Measurements from ENCODE around the gene PRKAB1. TPM values are rescaled to one million over a fixed set of nuclear protein-coding genes. Genes with fewer than 3 reads are reported as not detected.

The PRKAB1 gene
- total RNA-seq, 1 donor from 2014 or later: 43.0 TPM

GRCh38 chr12:119660076-119660475, 7.9 kb upstream of the PRKAB1 start:
- intact Hi-C loops (cut with micrococcal nuclease): loop anchor here (10.0 kb wide), 3 partner anchors 215 to 1285 kb away; partner anchors contain the start of genes CIT, SUDS3 and TAOK3

GRCh38 chr12:119661882-119662281, 6.1 kb upstream of the PRKAB1 start:
- intact Hi-C loops (cut with micrococcal nuclease): loop anchor here (10.0 kb wide), 3 partner anchors 213 to 1287 kb away; partner anchors contain the start of genes CIT, SUDS3 and TAOK3

DNA sequence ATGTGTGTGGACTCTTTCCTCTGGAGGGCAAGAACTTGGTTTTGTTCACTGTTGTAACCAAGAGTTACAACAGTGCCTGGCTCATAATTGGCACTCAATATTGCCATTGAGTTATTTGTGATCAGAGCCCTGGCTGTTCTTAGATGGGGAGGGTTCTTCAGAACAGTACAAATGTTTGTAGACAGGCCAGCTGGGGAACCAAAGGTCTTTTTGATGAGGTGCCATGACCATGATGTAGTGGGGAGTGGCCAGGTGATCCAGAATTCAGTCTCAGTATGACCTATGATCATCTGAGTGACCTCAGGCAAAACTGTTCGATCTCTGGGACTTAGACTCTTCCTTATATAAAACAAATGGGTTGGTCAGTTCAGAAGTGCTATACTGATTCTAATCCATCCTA, 3.3 kb upstream of the PRKAB1 start:
- intact Hi-C loops (cut with micrococcal nuclease): loop anchor here (5.0 to 10.0 kb wide), 4 partner anchors 210 to 1290 kb away; partner anchors contain the start of genes CIT, POP5, SUDS3 and TAOK3

GRCh38 chr12:119665164-119665929, 2.6 kb upstream of the PRKAB1 start:
- intact Hi-C loops (cut with micrococcal nuclease): loop anchor here (5.0 to 10.0 kb wide), 4 partner anchors 209 to 1291 kb away; partner anchors contain the start of genes CIT, POP5, SUDS3 and TAOK3

DNA sequence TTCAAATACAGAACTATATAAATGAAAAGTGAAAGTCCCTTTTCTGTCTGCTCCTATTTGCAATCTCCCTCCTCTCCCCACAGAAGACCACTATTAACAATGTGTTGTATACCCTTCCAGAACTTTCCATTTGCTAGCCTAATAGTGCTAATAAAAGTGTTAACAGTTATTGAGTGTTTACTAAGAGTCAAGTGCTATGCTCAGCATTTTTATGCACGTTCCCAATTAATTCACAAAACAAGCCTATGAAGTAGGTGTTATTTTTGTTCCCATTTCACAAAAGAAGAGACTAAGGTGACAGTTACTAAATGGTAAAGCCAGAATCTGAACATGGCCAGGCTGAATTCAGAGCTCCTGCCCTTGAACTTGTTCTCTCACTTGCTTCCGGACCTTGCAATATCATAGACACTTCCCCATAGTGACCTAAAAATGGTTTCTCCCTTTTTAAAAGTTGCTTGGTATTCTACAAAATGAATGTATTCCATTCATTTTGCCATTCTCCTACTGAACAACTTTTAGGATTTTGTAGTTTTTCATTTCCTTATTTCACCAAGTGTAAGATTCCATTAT, 1.6 kb upstream of the PRKAB1 start:
- intact Hi-C loops (cut with micrococcal nuclease): loop anchor here (5.0 to 10.0 kb wide), 4 partner anchors 208 to 1292 kb away; partner anchors contain the start of genes CIT, POP5, SUDS3 and TAOK3

DNA sequence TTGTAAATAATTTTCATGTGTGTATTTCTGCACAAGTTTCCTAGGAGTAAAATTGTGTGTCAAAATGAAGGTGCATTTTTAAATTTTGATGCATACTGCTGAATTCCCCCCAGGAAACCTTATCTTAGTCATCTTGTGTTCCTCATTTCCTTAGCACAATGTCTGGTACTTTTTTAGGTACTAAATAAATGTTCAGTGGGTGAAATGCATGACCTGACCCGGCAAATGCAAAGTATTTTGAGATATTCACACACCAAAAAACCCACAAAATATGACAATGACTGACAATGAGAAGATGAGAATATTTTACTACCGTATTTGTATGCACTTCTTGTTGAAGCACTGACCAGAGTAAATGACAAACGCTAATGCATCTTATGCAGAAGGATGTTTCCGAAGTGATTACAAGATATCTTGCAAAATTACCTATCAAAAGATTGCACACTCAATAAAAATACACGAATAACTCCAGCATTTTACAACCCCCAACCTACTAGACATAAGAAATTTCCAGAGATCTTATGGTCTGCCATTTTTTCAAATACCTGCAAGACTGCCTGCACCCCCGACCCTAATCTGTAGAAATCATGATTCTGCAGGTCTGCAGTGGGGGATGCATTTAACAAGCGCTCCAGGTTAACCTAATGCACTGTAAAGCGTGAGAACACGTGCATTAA, 895 bp upstream of the PRKAB1 start:
- intact Hi-C loops (cut with micrococcal nuclease): loop anchor here (5.0 to 10.0 kb wide), 4 partner anchors 208 to 1292 kb away; partner anchors contain the start of genes CIT, POP5, SUDS3 and TAOK3

DNA sequence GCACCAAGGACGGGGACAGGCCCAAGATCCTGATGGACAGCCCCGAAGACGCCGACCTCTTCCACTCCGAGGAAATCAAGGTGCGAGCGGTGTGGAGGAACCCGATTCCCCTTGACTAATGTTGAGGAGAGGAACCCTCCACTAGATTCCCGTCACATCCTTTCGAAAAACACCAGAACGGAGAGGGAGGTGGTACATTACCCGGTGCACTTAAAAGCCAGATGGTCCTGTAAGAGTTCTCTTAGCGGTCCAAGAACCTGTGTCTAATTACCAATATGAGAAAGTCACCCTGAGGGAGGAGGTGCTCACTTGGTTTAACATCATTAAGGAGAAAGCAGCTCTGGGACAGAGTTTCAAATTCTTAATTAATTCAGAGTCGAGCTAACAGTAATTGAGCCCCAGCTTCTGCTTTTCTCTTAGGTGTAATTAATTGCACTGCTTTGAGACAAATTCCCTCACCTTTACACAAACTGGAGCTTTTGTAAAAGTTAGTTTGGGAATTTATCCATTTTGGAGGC, 450 bp downstream of the PRKAB1 start:
- intact Hi-C loops (cut with micrococcal nuclease): loop anchor here (5.0 to 10.0 kb wide), 4 partner anchors 206 to 1294 kb away; partner anchors contain the start of genes CIT, POP5, SUDS3 and TAOK3

DNA sequence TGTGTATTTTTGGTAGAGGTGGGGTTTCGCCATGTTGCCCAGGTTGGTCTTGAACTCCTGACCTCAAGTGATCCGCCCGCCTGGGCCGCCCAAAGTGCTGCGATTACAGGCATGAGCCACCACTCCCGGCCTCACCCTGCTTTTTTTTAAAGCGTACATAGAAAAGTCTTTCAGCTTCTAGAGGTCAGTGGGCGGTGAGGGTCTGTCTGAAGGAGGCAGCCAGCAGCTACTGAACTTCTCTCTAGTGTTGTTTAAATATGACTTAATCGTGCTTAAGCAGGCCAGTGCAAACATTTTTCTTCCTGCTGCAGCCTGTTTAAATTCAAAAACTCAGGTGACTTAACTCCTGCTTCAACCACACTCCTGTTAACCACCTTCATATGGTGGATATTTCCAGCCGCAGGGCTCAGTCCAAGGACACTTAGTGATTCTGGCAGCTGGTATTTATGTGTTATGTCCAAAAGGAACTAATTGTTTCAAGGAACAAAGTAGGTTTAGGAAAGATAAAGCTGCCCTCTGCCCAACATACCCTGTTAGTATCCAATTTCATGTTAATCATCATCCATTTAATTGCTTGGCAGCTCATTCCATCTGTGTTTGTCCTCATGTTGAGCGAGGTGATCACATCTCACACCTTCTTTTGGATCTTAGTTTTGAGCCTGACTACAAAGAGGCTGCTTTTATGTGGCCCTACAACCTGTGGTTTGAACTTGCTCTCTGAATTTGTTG, 2.0 kb downstream of the PRKAB1 start:
- intact Hi-C loops (cut with micrococcal nuclease): loop anchor here (5.0 to 10.0 kb wide), 4 partner anchors 205 to 1295 kb away; partner anchors contain the start of genes CIT, POP5, SUDS3 and TAOK3

DNA sequence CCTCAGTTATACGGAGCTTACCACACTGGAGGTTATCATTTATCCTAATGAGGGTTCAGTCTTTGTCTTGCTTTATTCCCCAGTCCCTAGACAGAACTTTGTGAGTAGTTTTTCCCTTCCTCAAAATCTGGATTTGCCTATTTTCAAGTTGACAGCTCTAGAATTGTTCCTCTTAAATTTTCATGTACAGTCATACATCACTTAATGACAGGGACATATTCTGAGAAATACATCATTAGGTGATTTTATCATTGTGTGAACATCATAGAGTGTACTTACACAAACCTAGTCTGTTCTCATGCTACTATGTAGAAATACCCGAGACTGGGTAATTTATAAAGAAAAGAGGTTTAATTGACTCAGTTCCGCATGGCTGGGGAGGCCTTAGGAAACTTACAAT, 3.1 kb downstream of the PRKAB1 start:
- intact Hi-C loops (cut with micrococcal nuclease): no loop called here

GRCh38 chr12:119672194-119672593, 4.3 kb downstream of the PRKAB1 start:
- intact Hi-C loops (cut with micrococcal nuclease): no loop called here

DNA sequence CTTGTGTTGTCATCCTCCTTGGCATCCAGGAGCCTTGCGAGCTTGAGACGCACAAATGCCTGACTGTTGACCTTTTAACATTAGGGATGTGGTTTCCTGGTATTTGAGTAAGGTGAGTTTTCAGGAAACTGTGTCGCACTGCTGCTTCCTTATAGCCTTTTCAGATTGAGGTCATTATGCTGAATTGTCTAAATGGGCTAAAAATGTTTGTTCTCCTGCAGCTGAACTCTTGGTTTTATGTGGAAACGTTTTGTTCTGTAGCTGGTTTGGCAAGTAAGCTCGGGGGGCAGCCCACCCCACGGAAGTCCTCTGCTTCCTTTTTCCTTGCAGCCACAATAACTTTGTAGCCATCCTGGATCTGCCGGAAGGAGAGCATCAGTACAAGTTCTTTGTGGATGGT, 5.7 kb downstream of the PRKAB1 start:
- intact Hi-C loops (cut with micrococcal nuclease): no loop called here

DNA sequence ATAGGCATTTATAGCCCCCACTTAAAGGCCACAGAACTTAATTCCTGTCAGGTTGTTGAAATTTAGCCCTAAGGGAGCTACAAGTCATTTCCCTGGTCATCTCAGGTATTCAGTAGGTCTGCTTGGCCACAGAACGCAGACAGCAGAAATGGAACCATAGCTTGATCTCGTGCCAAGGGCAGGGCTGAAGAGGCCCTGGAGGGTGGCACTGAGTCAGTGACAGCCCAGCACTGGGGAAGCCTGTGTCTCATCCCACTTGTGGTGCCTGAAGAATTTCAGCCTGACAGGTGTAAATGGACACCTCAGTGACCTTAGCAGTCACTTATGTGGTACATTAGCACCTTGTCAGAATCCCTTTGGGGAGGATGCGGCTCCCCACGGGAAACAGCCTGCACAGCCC, 6.6 kb downstream of the PRKAB1 start:
- intact Hi-C loops (cut with micrococcal nuclease): no loop called here

GRCh38 chr12:119676022-119676421, 8.1 kb downstream of the PRKAB1 start:
- intact Hi-C loops (cut with micrococcal nuclease): no loop called here

DNA sequence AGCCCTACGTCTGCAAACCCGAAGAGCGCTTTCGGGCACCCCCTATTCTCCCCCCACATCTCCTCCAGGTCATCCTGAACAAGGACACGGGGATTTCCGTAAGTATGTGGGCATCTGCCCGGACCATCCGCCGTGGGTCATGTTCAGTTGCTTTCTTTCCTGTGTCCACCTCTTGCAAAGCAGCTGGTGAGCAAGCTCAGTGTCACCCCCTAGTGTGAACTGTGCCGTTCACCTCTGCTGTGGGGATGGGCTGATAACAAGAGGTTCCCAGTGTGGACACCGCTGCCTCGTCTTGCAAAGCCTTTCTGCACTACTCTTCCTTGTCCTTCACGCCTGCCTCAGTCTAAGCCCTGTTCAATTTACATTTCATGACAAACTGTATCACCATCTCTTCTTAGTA, 8.6 kb downstream of the PRKAB1 start:
- intact Hi-C loops (cut with micrococcal nuclease): no loop called here

DNA sequence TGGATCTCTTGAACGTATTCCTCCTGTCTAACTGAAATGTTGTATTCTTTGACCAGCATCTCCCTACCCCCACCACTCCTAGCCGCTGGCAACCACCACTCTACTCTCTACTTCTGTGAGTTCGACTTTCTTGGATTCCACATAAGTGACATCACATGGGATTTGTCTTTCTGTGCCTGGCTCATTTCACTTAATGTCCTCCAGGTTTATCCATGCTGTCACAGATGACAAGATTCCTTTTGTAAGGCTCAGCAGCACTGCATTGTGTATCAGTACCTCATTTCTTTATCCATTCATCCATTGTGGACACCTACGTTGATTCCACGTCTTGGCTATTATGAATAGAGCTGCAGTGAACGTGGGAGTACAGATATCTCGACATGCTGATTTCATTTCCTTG, 10.5 kb downstream of the PRKAB1 start:
- intact Hi-C loops (cut with micrococcal nuclease): no loop called here

DNA sequence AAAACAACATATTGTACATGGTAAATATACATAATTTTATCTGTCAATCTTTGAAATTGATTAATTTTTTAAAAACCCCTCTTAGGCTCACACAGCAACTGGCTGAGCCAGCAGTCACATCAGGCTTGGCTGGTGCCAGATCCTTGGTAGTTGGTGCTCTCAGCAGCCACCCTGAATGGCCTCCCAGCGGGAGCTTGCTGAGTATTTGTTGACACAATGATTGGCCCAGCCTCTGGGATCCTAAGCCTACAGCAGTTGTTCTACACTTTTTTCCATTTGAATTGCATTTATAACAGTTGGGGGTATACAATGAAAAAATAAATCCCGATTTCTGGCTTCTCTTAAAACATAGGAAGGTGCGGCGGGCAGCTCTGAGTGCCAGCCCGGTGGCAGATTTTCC, 11.1 kb downstream of the PRKAB1 start:
- intact Hi-C loops (cut with micrococcal nuclease): no loop called here

GRCh38 chr12:119679490-119679889, 11.6 kb downstream of the PRKAB1 start:
- intact Hi-C loops (cut with micrococcal nuclease): no loop called here

- intact Hi-C loops (cut with micrococcal nuclease): no loop called here
Observed at GRCh38 chr12:119681111-119681510, 13.2 kb downstream of the PRKAB1 start.

- intact Hi-C loops (cut with micrococcal nuclease): no loop called here
Observed at GRCh38 chr12:119681728-119682638, 14.1 kb downstream of the PRKAB1 start.
